GM18870 (cell line): ENCODE measurements around the gene PLEKHG4.

ENCODE experiments used
- ATAC-seq: cut with Tn5 transposase; IDR thresholded peaks from one replicate; pipeline ENCODE4 v1.9.1; 2021; ENCODE audit warnings: moderate library complexity; ENCODE audit not compliant: unreplicated experiment

Gene PLEKHG4

DNA sequence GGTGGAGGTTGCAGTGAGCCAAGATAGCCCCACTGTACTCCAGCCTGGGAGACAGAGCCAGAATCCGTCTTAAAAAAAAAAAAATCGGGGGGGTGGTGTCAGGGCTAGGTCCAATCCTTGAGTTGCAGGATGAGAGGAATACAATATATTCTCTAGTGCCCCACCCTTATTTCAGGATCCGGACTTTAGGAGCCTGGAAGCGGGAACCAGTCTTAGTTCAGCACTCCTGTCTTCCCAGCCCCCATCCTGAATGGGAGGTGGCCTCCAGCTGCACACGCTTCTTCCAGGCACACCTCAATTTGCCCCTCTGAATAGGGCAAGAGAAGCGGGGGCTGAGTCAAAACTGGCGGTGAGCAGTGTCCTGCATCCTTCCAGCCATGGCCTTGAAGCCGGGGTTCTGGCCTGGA is 33.7 kb upstream of the PLEKHG4 start:
- ATAC-seq = no peak

DNA sequence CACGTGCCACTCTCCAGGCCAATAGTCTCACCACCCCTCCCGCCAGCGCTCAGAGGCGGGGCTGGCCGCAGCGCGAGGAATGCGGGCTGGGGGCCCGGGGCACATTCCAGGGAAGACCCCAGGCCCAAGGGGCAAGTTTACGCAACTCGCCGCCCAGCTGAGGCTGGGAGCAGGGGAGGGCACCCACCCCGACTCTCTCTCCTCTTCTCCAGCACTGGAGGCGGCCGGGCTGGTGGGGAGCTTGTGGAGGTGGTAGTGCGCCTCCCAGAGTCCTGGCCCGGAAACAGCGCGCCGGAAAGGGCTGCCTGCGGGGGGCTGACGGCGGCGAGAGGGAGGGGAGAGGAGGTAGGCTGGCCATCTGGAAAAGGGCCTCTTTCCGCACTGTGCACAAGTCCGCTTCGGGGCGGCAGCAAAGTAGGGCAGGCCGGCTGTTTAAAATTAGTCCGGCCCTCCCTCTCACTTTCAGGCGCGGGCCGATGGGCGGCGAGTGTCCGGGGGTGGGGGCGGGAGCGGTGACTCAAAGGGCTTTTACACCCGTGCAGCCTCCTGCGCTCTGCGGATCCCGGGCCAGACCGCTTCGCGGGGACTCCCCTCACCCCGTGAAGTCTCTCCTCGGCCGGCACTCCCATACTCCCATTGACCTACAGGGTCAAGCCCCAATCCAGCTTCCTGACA is 33.1 kb upstream of the PLEKHG4 start:
- no peak for ATAC-seq

- ATAC-seq = no peak
Measured at GRCh38 chr16:67246756-67247191, 32.6 kb upstream of the PLEKHG4 start.

- peak; percentile 35 for ATAC-seq
Measured at GRCh38 chr16:67247192-67248072, 31.9 kb upstream of the PLEKHG4 start, which contains the start of gene FHOD1. Gene FHOD1 (minus strand): TSS chr16:67247481. CDS start chr16:67247410, 71 bp downstream.

DNA sequence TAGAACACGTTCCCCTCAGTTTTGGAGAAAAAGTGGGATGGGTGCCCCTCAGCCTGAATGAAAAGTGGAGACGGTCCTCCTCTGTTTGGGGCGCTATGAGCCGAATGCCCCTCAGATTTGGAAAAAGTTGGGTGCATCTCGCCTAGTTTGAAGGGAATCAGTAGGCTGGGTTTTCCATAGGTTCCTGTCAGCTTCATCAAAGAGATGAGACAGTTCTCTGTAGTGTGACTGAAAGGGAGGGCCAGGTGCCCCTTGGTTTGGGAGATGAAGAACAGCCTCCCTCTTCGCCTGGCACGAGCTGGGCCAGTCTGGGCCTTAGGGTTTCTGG is 31.3 kb upstream of the PLEKHG4 start:
- ATAC-seq = no peak

GRCh38 chr16:67248401-67249177 is 30.7 kb upstream of the PLEKHG4 start, which contains the start of gene SLC9A5:
Gene SLC9A5 (plus strand): TSS chr16:67248979. CDS start chr16:67249015, 36 bp downstream.
- no peak for ATAC-seq

DNA sequence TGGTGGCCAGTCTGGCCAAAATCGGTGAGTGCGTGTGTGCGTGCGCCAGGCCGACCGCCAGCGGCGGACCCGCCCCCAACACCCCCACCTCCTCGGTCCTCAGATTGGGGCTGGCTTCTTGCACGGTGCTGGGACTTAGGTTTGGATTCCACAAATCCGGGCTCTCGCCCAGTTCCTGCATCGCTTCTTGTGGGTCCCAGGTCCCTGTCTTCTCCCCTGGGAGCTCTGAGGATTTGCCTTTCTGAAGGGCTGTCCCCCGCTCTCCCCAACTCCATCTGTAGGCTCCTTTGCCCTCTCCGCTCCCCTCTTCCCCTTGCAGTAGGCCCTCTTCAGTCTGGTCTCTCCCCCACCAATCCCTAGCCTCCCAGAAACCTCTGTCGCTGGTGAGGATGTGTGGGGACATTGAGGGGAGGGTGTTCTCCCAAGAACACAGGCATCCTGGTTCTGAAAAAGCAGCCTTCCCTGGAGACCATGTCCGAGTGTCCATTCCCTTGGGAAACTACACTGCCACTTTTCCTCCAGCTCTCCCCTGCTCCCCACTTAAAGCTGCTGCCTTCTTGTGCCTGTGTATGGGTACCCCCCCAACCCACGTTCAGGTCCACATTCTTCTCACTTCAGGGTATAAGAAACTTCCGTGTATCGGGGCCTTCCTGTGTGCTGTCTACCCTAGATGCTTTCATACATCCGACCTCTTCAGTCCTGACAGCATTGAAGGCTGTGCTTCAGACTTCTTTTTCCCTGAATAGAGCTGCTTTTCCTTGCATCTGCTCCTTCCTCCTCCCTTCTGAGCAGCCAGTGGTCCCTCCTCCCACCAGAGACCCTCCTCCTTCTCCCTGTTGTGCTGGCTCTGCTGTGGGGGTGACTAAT is 29.9 kb upstream of the PLEKHG4 start:
- no peak for ATAC-seq

- no peak for ATAC-seq
Measured at GRCh38 chr16:67250045-67250327, 29.3 kb upstream of the PLEKHG4 start.

- no peak for ATAC-seq
Measured at GRCh38 chr16:67252609-67253497, 26.5 kb upstream of the PLEKHG4 start.

DNA sequence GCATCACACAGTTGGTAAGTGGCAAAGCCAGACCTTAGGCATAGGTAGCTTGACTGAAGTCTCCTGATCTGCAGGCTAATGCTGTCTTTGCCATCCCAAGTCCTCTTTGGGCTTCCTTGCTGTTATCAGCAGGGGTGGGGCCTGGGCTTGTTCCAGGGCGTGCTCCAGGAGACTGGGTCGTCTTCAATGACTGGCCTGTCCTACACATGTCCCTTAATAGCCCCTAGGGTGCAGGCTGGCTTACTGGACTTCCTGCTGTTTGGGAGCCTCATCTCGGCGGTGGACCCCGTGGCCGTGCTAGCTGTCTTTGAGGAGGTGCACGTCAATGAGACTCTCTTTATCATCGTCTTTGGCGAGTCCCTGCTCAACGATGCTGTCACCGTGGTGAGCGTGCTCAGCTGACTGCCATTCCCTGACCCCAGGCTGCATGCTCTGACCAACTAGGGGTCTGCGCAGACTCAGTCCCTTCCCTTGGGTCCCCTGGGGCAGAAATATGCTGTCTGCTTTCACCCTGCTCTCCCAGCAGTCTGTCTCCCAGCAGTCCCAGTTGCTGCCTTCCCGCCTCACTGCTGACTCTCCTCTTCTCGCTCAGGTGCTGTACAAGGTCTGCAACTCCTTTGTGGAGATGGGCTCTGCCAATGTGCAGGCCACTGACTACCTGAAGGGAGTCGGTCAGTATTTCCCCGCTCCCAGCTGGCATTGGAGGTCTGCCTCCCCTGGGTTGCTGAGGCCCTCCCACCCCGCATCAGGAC is 24.4 kb upstream of the PLEKHG4 start:
- no peak for ATAC-seq

GRCh38 chr16:67255553-67256221 is 23.6 kb upstream of the PLEKHG4 start:
- ATAC-seq = no peak

- ATAC-seq = no peak
Measured at GRCh38 chr16:67256701-67257230, 22.6 kb upstream of the PLEKHG4 start.

DNA sequence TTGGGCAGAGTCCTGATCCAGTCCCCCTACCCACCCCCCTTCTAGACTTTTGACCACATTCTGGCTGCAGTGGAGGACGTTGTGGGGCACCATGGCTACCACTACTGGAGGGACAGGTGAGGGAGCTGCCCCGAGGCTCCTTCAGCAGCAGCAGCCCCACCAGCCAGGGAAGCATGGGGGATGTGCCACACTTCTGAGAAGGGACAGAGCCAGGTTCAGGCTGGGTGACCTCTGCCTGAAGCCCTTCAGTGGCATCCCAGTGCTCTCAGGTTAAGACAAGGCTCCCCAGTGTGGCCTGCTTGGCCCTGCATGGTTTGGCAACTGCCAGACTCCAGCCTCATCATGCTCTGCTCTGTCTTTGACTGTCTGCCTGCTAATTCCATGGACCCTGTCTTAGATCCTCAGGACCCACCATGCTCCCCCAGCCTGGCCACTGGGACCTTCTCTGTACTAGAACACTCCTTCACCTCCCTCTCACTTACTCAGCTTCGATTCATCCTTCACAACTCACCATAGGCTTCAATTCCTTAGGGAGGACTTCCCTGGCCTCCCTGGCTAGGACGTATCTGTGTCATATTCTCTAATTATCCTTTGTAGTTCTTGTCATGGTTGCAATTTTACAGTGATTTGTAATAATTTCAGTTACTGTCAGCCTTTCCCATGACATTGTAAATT is 21.7 kb upstream of the PLEKHG4 start:
- no peak for ATAC-seq

- no peak for ATAC-seq
Measured at GRCh38 chr16:67258161-67258835, 21.0 kb upstream of the PLEKHG4 start.

- no peak for ATAC-seq
Measured at GRCh38 chr16:67259705-67260104, 19.6 kb upstream of the PLEKHG4 start.

GRCh38 chr16:67260426-67261063 is 18.8 kb upstream of the PLEKHG4 start:
- ATAC-seq = no peak

GRCh38 chr16:67263201-67263600 is 16.1 kb upstream of the PLEKHG4 start:
- ATAC-seq = no peak
